ENCODE results near the gene MACROD1. TPM values are rescaled to one million over a fixed set of nuclear protein-coding genes. Genes with fewer than 3 reads are reported as not detected.

Gene MACROD1, protein sequence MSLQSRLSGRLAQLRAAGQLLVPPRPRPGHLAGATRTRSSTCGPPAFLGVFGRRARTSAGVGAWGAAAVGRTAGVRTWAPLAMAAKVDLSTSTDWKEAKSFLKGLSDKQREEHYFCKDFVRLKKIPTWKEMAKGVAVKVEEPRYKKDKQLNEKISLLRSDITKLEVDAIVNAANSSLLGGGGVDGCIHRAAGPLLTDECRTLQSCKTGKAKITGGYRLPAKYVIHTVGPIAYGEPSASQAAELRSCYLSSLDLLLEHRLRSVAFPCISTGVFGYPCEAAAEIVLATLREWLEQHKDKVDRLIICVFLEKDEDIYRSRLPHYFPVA
- total RNA-seq, result 22.4 and 23.3 TPM in 2 replicates

GRCh38 chr11:64165842-64166635 lies at the start of gene MACROD1:
Gene MACROD1 (minus strand): TSS chr11:64166113. CDS start chr11:64165994, 119 bp downstream.

GRCh38 chr11:64206457-64207255 lies 40.7 kb upstream of the MACROD1 start, which contains the start of gene FERMT3:
Gene FERMT3 (plus strand): TSS chr11:64206721. CDS start chr11:64207365, 644 bp downstream.

GRCh38 chr11:64185693-64186491 lies 20.0 kb upstream of the MACROD1 start, which contains the start of gene STIP1:
Gene STIP1 (plus strand): TSS chr11:64186171. CDS start chr11:64186262, 91 bp downstream.

DNA sequence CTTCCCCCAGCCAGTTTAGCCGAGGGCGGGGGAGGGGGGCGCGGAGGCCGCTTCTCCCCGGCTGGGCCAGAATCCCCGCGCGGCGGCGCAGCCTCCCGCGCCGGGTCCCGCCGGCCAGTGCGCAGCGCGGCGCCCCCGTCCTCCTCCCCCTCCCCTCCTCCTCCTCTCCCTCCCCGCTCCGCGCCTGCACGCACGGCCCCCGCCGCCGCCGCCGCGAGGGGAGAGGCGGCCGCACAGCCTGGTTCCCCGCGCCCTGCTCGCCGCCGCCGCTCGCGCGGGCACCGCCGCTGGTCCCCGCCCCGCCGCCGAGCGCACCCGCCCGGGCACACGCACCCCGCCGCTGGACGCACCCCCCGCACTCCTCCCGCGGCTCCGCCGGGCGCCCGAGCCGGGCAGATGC lies 130.3 kb downstream of the MACROD1 start, which contains the start of gene FLRT1:
Gene FLRT1, plus strand, starts transcription at position 356 of the 400 bp plus-strand sequence. CDS start 80,337 bp downstream, outside the sequence.

GRCh38 chr11:63986156-63986931 lies 179.6 kb downstream of the MACROD1 start, which contains the start of gene OTUB1:
Gene OTUB1 (plus strand): TSS chr11:63986438. CDS start chr11:63986457, 19 bp downstream.

GRCh38 chr11:63974259-63975143 lies 191.4 kb downstream of the MACROD1 start, which contains the start of gene COX8A:
Gene COX8A (plus strand): TSS chr11:63974620. CDS start chr11:63974681, 61 bp downstream.

Other genes with a start within 250 kb of the MACROD1 start
- 4.4 and 8.8 TPM in 2 replicates for gene RCOR2, start 248.9 kb downstream of the MACROD1 start, total RNA-seq
- 7.9 and 9.9 TPM in 2 replicates for gene NAA40, start 227.1 kb downstream of the MACROD1 start, total RNA-seq
- 375 and 521 TPM in 2 replicates for gene COX8A, start 191.5 kb downstream of the MACROD1 start, total RNA-seq
- 43.0 and 60.2 TPM in 2 replicates for gene OTUB1, start 179.7 kb downstream of the MACROD1 start, total RNA-seq
- gene FLRT1, start 130.2 kb downstream of the MACROD1 start, total RNA-seq, result 0.15 and 0.50 TPM in 2 replicates
- 119 and 132 TPM in 2 replicates for gene STIP1, start 20.1 kb upstream of the MACROD1 start, total RNA-seq
- gene FERMT3, start 40.6 kb upstream of the MACROD1 start, total RNA-seq, result 1.8 and 6.0 TPM in 2 replicates
- gene TRPT1, start 60.1 kb upstream of the MACROD1 start, total RNA-seq, result 28.5 and 50.6 TPM in 2 replicates
- 62.4 and 66.0 TPM in 2 replicates for gene NUDT22, start 60.2 kb upstream of the MACROD1 start, total RNA-seq
- gene DNAJC4, start 64.4 kb upstream of the MACROD1 start, total RNA-seq, result 8.0 and 18.2 TPM in 2 replicates
- gene VEGFB, start 68.5 kb upstream of the MACROD1 start, total RNA-seq, result 38.7 and 41.5 TPM in 2 replicates
- gene FKBP2, start 75.0 kb upstream of the MACROD1 start, total RNA-seq, result 45.7 and 91.8 TPM in 2 replicates
- gene PPP1R14B, start 80.8 kb upstream of the MACROD1 start, total RNA-seq, result 164 and 283 TPM in 2 replicates
- gene PLCB3, start 85.4 kb upstream of the MACROD1 start, total RNA-seq, result 46.4 and 54.9 TPM in 2 replicates
- 80.6 and 85.5 TPM in 2 replicates for gene BAD, start 118.6 kb upstream of the MACROD1 start, total RNA-seq
- gene GPR137, start 119.7 kb upstream of the MACROD1 start, total RNA-seq, result 11.8 and 21.2 TPM in 2 replicates
- 0.17 TPM in 1 of 2 replicates, not detected in the other for gene KCNK4, start 125.2 kb upstream of the MACROD1 start, total RNA-seq
- 0.44 and 0.66 TPM in 2 replicates for gene CATSPERZ, start 134.2 kb upstream of the MACROD1 start, total RNA-seq
- 34.6 and 44.3 TPM in 2 replicates for gene ESRRA, start 139.4 kb upstream of the MACROD1 start, total RNA-seq
- gene TRMT112, start 151.4 kb upstream of the MACROD1 start, total RNA-seq, result 177 and 342 TPM in 2 replicates
- gene PRDX5, start 152.0 kb upstream of the MACROD1 start, total RNA-seq, result 202 and 213 TPM in 2 replicates
- 1.0 and 1.2 TPM in 2 replicates for gene CCDC88B, start 174.1 kb upstream of the MACROD1 start, total RNA-seq
- gene RPS6KA4, start 193.0 kb upstream of the MACROD1 start, total RNA-seq, result 45.8 and 49.0 TPM in 2 replicates